IMR-90 (cell line): ENCODE measurements around the gene CDH23. TPM values are rescaled to one million over a fixed set of nuclear protein-coding genes. Genes with fewer than 3 reads are reported as not detected.

Experiments used
- ATAC-seq: fragments of 200-7000 bp; cut with Tn5 transposase; 2 replicates; pipeline ENCODE4 v1.9.1; 2020; ENCODE audit warnings: low read depth, mild to moderate bottlenecking, moderate library complexity
- BruUV-seq: library from RNA; stranded (reverse); fragments of 400-500 nt; replicated peaks from 2 replicates; lab custom pipeline; 2021; lab: Mats Ljungman, UMichigan
- CTCF ChIA-PET: fragments of 300-600 bp; formaldehyde crosslinking; extraction: SDS; loops from one replicate; lab custom pipeline; 2021; ENCODE audit warnings: antibody characterized with exemption; lab: Yijun Ruan, JAX
- POLR2A ChIA-PET: fragments of 300-600 bp; sonication (Branson Sonifier 250); formaldehyde crosslinking; loops from one replicate; lab custom pipeline; 2022; ENCODE audit warnings: antibody characterized with exemption; ENCODE audit not compliant: unreplicated experiment; lab: Charles Lee
- DNase-seq: peaks from one replicate; pipeline ENCODE4 v3.0.0; 2013
- H2AFZ ChIP-seq: replicated peaks from 2 replicates; pipeline ENCODE3; 2013; ENCODE audit warnings: low read length, mild to moderate bottlenecking; ENCODE audit not compliant: poor library complexity
- H2AK5ac ChIP-seq: 2 replicates; pipeline ENCODE4 v1.6.1; 2013; ENCODE audit warnings: low read depth, low read length, inconsistent platforms
- H2AK9ac ChIP-seq: replicated peaks from 2 replicates; pipeline ENCODE3; 2013; ENCODE audit warnings: mild to moderate bottlenecking, low read depth, low read length, moderate library complexity; ENCODE audit not compliant: poor library complexity
- H2BK120ac ChIP-seq: 2 replicates; pipeline ENCODE4 v1.6.1; 2013; ENCODE audit warnings: low read depth, low read length, inconsistent platforms
- H2BK15ac ChIP-seq: 3 replicates; pipeline ENCODE4 v1.6.1; 2013; ENCODE audit warnings: low read depth, low read length, inconsistent platforms
- H2BK20ac ChIP-seq: 2 replicates; pipeline ENCODE4 v1.6.1; 2013; ENCODE audit warnings: low read depth, mild to moderate bottlenecking, inconsistent platforms, low read length, moderate library complexity
- H2BK5ac ChIP-seq: 2 replicates; pipeline ENCODE4 v1.6.1; 2013; ENCODE audit warnings: mild to moderate bottlenecking, low read depth, low read length, inconsistent platforms; ENCODE audit not compliant: poor library complexity, severe bottlenecking
- H3K14ac ChIP-seq: replicated peaks from 2 replicates; pipeline ENCODE4 v1.6.1; 2013; ENCODE audit warnings: low read depth, low read length, inconsistent platforms
- H3K18ac ChIP-seq: 2 replicates; pipeline ENCODE4 v1.6.1; 2013; ENCODE audit warnings: low read depth, low read length, control low read depth
- H3K23ac ChIP-seq: 2 replicates; pipeline ENCODE4 v1.6.1; 2013; ENCODE audit warnings: low read depth, low read length, inconsistent platforms
- H3K27ac ChIP-seq: 2 replicates; pipeline ENCODE4 v1.5.1; 2013; ENCODE audit warnings: mild to moderate bottlenecking, control low read depth, low read length; ENCODE audit not compliant: insufficient read depth
- H3K27me3 ChIP-seq: 2 replicates; pipeline ENCODE4 v1.6.1; 2013; ENCODE audit warnings: low read length; ENCODE audit not compliant: control insufficient read depth, insufficient read depth
- H3K36me3 ChIP-seq: 2 replicates; pipeline ENCODE4 v1.6.1; 2013; ENCODE audit warnings: low read length, mixed read lengths; ENCODE audit not compliant: control insufficient read depth, insufficient read depth
- H3K4ac ChIP-seq: 2 replicates; pipeline ENCODE4 v1.6.1; 2013; ENCODE audit warnings: low read depth, low read length, inconsistent platforms
- H3K4me1 ChIP-seq: 2 replicates; pipeline ENCODE4 v1.6.1; 2013; ENCODE audit warnings: low read length, mixed read lengths; ENCODE audit not compliant: control insufficient read depth, insufficient read depth
- H3K4me2 ChIP-seq: 2 replicates; pipeline ENCODE4 v1.6.1; 2013; ENCODE audit warnings: low read depth, mild to moderate bottlenecking, control low read depth, low read length, moderate library complexity
- H3K4me3 ChIP-seq: 2 replicates; pipeline ENCODE4 v1.5.1; 2013; ENCODE audit warnings: low read depth, mild to moderate bottlenecking, control low read depth, low read length, moderate library complexity; ENCODE audit not compliant: insufficient read depth
- H3K56ac ChIP-seq: 2 replicates; pipeline ENCODE4 v1.6.1; 2013; ENCODE audit warnings: low read length, inconsistent platforms; ENCODE audit not compliant: insufficient read depth; ENCODE audit errors: extremely low read depth
- H3K79me1 ChIP-seq, 2 experiments: 2 replicates each; pipeline ENCODE4 v1.6.1; 2013; ENCODE audit warnings: low read length in 2 of 2, inconsistent platforms in 1 of 2, low read depth in 1 of 2
- H3K9ac ChIP-seq: 2 replicates; pipeline ENCODE4 v1.6.1; 2013; ENCODE audit warnings: low read depth, low read length, control low read depth
- H3K9me1 ChIP-seq: 2 replicates; pipeline ENCODE4 v1.6.1; 2013; ENCODE audit warnings: low read length, inconsistent platforms; ENCODE audit not compliant: insufficient read depth
- H3K9me3 ChIP-seq: 2 replicates; pipeline ENCODE4 v1.6.1; 2013; ENCODE audit warnings: low read length; ENCODE audit not compliant: control insufficient read depth, insufficient read depth
- H4K20me1 ChIP-seq: 2 replicates; pipeline ENCODE4 v1.6.1; 2013; ENCODE audit warnings: low read length, inconsistent platforms; ENCODE audit not compliant: insufficient read depth
- H4K5ac ChIP-seq: 2 replicates; pipeline ENCODE4 v1.6.1; 2013; ENCODE audit warnings: mild to moderate bottlenecking, low read depth, low read length, control low read depth
- H4K8ac ChIP-seq, 2 experiments: 2 replicates each; pipeline ENCODE4 v1.6.1; 2013; ENCODE audit warnings: low read depth in 2 of 2, low read length in 2 of 2, control low read depth in 1 of 2, inconsistent platforms in 1 of 2
- H4K91ac ChIP-seq: 2 replicates; pipeline ENCODE4 v1.6.1; 2013; ENCODE audit warnings: low read depth, low read length, inconsistent platforms; ENCODE audit not compliant: insufficient read depth
- ELK1 ChIP-seq: fragments of 150-350 bp; IDR thresholded peaks from 2 replicates; pipeline ENCODE4 v1.6.1; 2016; ENCODE audit warnings: low read depth, mild to moderate bottlenecking, low read length, moderate library complexity, borderline replicate concordance
- MAFK ChIP-seq: IDR thresholded peaks from 2 replicates; pipeline ENCODE4 v1.6.1; 2012; ENCODE audit warnings: low read depth, low read length, improper control_type of control experiment
- MAZ ChIP-seq: IDR thresholded peaks from 2 replicates; pipeline ENCODE4 v1.6.1; 2012; ENCODE audit warnings: low read depth, mild to moderate bottlenecking, low read length, improper control_type of control experiment, moderate library complexity, borderline replicate concordance
- MXI1 ChIP-seq: IDR thresholded peaks from 2 replicates; pipeline ENCODE4 v1.6.1; 2012; ENCODE audit warnings: low read depth, mild to moderate bottlenecking, low read length, moderate library complexity, borderline replicate concordance
- RCOR1 ChIP-seq: IDR thresholded peaks from 2 replicates; pipeline ENCODE4 v1.6.1; 2012; ENCODE audit warnings: mild to moderate bottlenecking, low read length, improper control_type of control experiment; ENCODE audit not compliant: insufficient replicate concordance
- SMC3 ChIP-seq: fragments of 150-350 bp; IDR thresholded peaks from 2 replicates; pipeline ENCODE4 v1.6.1; 2016; ENCODE audit warnings: low read depth, mild to moderate bottlenecking, antibody characterized with exemption, low read length, moderate library complexity
- WGBS, 2 experiments: methylation state at CpG; one replicate each; pipeline versions ENCODE4 v1.1.5 to v1.1.7; 2013; ENCODE audit warnings: missing lambda C conversion rate in 2 of 2; ENCODE audit not compliant: insufficient read length in 1 of 2; ENCODE audit errors: extremely low coverage in 2 of 2; 5-methylcytosine and 5-hydroxymethylcytosine counted together
- dilution Hi-C: fragments of 300-500 bp; cut with HindIII; formaldehyde crosslinking; loops from one replicate; pipeline ENCODE4 v1.14.3; 2018; ENCODE audit warnings: low sequenced_read_pairs; ENCODE audit not compliant: unreplicated experiment
- in situ Hi-C: fragments of 300-500 bp; cut with MboI; formaldehyde crosslinking; loops from 3 replicates; pipeline ENCODE4 v1.14.3; 2019; ENCODE audit warnings: low sequenced_read_pairs, inconsistent platforms, mixed read lengths
- intact Hi-C: fragments of 100-400 bp; cut with micrococcal nuclease; formaldehyde crosslinking; loops from 2 replicates; pipeline ENCODE4 v1.10.0; 2022
- polyA plus RNA-seq, 3 experiments: library from polyadenylated mRNA; depleted of rRNA; stranded (reverse); fragments of >200 nt; gene quantifications; 2 replicates each; pipeline ENCODE4 v1.2.3, GENCODE V29; 2012; ENCODE audit warnings: low replicate concordance in 1 of 3
- total RNA-seq: library from RNA; depleted of rRNA; stranded (reverse); fragments of >200 nt; gene quantifications from 2 replicates; pipeline ENCODE4 v1.2.3, GENCODE V29; 2012

CDH23 gene
- total and polyA plus RNA-seq, 2 of the 4 experiments (the other 2 are of a cell fraction) = under 0.01 to 0.03 TPM

GRCh38 chr10:71613877-71614276 is 217.2 kb downstream of the CDH23 start:
- ChIA-PET CTCF (no interaction called here), POLR2A (no interaction called here)
- Histone ChIP-seq H4K5ac (no peak overlapping the region), H4K91ac (no peak overlapping the region), H2BK15ac (no peak overlapping the region), H3K4ac (no peak overlapping the region), H3K23ac (no peak overlapping the region), H3K4me1 (no peaks in the 10 kb centered on the region), H4K8ac (no peak overlapping the region), H2BK120ac (no peak overlapping the region), H3K9me3 (no peaks in the 10 kb centered on the region; the same call in 1 of the 2 replicates), H3K4me2 (no peak overlapping the region), H3K4me3 (no peak overlapping the region), H3K36me3 (no peaks in the 10 kb centered on the region), H3K79me1 (no peaks in the 10 kb centered on the region), H2AFZ (no peak overlapping the region), H2AK9ac (no peak overlapping the region), H3K18ac (no peak overlapping the region), H3K9ac (no peak overlapping the region), H4K20me1 (no peaks in the 10 kb centered on the region; the same call in 1 of the 2 replicates), H3K9me1 (no peaks in the 10 kb centered on the region), H3K27ac (no peak overlapping the region), H3K14ac (no peak overlapping the region), H2AK5ac (no peak overlapping the region), H3K27me3 (peaks cover 34% of the 10 kb centered on the region), H2BK20ac (no peak overlapping the region), H3K56ac (no peak overlapping the region), H2BK5ac (no peak overlapping the region)
- no TSS peak for BruUV-seq
- dilution Hi-C loops = no loop called here
- DNase-seq (no peak), ATAC-seq (no peak)
- intact Hi-C loops = no loop called here
- TF ChIP-seq RCOR1 = no peak
- TF ChIP-seq MXI1 = no peak
- TF ChIP-seq ELK1 = no peak
- TF ChIP-seq MAFK = no peak
- TF ChIP-seq MAZ = no peak
- no peak for TF ChIP-seq SMC3
- in situ Hi-C loops = no loop called here
- WGBS, 2 experiments = 67% methylated on average over 2 of the region's 4 CpGs; no CpG with 5 or more reads in 1 of the 2 experiments
